Head of caudate nucleus (tissue), 42 donors: Measurements from ENCODE around the gene CHI3L2.
A peak's percentile ranks its signal among the peaks of the same experiment; 100 is the strongest.

ENCODE experiments used
- DNase-seq, 42 donors: peaks; one replicate each; pipeline versions ENCODE4 v3.0.0 to v3.0.0-alpha.2; 2020 to 2021; ENCODE audit warnings: mixed read lengths in 7 of 42
- intact Hi-C: fragments of 100-400 bp; cut with DNase I; formaldehyde crosslinking; loops from one replicate; pipeline ENCODE4 v1.15.0; 2022

Gene CHI3L2

GRCh38 chr1:111238056-111238795 lies 10.7 kb downstream of the CHI3L2 start:
- intact Hi-C loops = no loop called here
- no peak for DNase-seq

- intact Hi-C loops = no loop called here
These were observed 14.3 kb downstream of the CHI3L2 start for GRCh38 chr1:111241797-111242196.

GRCh38 chr1:111242805-111243523 lies 15.5 kb downstream of the CHI3L2 start:
- no peak for DNase-seq
- intact Hi-C loops = no loop called here

More at GRCh38 chr1:111241797-111242196, 14.3 kb downstream of the CHI3L2 start:
- DNase-seq = no peak

- no peak for DNase-seq
- intact Hi-C loops = no loop called here
These were observed 19.8 kb downstream of the CHI3L2 start for GRCh38 chr1:111247125-111247838.

GRCh38 chr1:111249960-111250359 lies 22.4 kb downstream of the CHI3L2 start:
- DNase-seq = peak in 31 of 42 donors; percentile 9 to 84 (median 59)
- intact Hi-C loops = no loop called here

- peak in 1 of 42 donors; percentile 13 for DNase-seq
These were observed 24.1 kb downstream of the CHI3L2 start for GRCh38 chr1:111251570-111251969.

GRCh38 chr1:111252786-111253185 lies 25.3 kb downstream of the CHI3L2 start:
- DNase-seq = no peak

More at GRCh38 chr1:111251570-111251969, 24.1 kb downstream of the CHI3L2 start:
- intact Hi-C loops = no loop called here

GRCh38 chr1:111253876-111254275 lies 26.4 kb downstream of the CHI3L2 start:
- DNase-seq = peak in 16 of 42 donors; percentile 14 to 71 (median 50)
- intact Hi-C loops = no loop called here

More at GRCh38 chr1:111252786-111253185, 25.3 kb downstream of the CHI3L2 start:
- intact Hi-C loops = no loop called here

- DNase-seq = no peak
These were observed 29.6 kb downstream of the CHI3L2 start for GRCh38 chr1:111256988-111257658.

GRCh38 chr1:111267801-111268508 lies 40.4 kb downstream of the CHI3L2 start:
- no peak for DNase-seq
- intact Hi-C loops = no loop called here

More at GRCh38 chr1:111256988-111257658, 29.6 kb downstream of the CHI3L2 start:
- intact Hi-C loops = no loop called here

GRCh38 chr1:111269825-111270406 lies 42.4 kb downstream of the CHI3L2 start:
- no peak for DNase-seq
- intact Hi-C loops = no loop called here

GRCh38 chr1:111270771-111271463 lies 43.4 kb downstream of the CHI3L2 start:
- intact Hi-C loops = no loop called here
- no peak for DNase-seq

GRCh38 chr1:111271464-111271801 lies 43.9 kb downstream of the CHI3L2 start:
- intact Hi-C loops = no loop called here
- DNase-seq = peak in 10 of 42 donors; percentile 7 to 63 (median 36)

- DNase-seq = no peak
- intact Hi-C loops = no loop called here
These were observed 44.6 kb downstream of the CHI3L2 start for GRCh38 chr1:111272081-111272480.

- intact Hi-C loops = no loop called here
- DNase-seq = no peak
These were observed 47.1 kb downstream of the CHI3L2 start for GRCh38 chr1:111274653-111275052.

- DNase-seq = peak in 35 of 42 donors; percentile 14 to 88 (median 56)
- intact Hi-C loops = no loop called here
These were observed 47.6 kb downstream of the CHI3L2 start for GRCh38 chr1:111275079-111275478.

GRCh38 chr1:111275780-111276433 lies 48.4 kb downstream of the CHI3L2 start:
- DNase-seq = no peak
- intact Hi-C loops = no loop called here
